Peyer's patch (tissue), 4 donors: ENCODE results near the gene NUDCD3.

Experiments
- CTCF ChIP-seq, 6 experiments: fragments of 450-650 bp in 4 of 6; fragments of 200-600 bp in 2 of 6; sonication (generic) in 1 of 6; IDR thresholded peaks; one replicate each; pipeline ENCODE4 v1.5.1; 2017 to 2019; ENCODE audit warnings: antibody characterized with exemption in 6 of 6, mild to moderate bottlenecking in 3 of 6, moderate library complexity in 1 of 6
- POLR2A ChIP-seq, 2 donors: fragments of 450-650 bp; IDR thresholded peaks; one replicate each; pipeline ENCODE4 v1.5.1; 2017; ENCODE audit warnings: antibody characterized with exemption in 2 of 2, mild to moderate bottlenecking in 2 of 2, moderate library complexity in 2 of 2

GRCh38 chr7:44385434-44386138 lies 104.9 kb downstream of the NUDCD3 start:
- TF ChIP-seq CTCF (IDR thresholded peaks at IDR 0.05) (no peak), POLR2A (IDR thresholded peaks at IDR 0.05) (no peak)
